Measurements from ENCODE around the gene TMEM179B.
"Not testable (repeated sequence)": the region's sequence is repeated elsewhere in the genome, so short reads cannot be mapped to it uniquely, and the experiment has no call there.

Gene TMEM179B, protein sequence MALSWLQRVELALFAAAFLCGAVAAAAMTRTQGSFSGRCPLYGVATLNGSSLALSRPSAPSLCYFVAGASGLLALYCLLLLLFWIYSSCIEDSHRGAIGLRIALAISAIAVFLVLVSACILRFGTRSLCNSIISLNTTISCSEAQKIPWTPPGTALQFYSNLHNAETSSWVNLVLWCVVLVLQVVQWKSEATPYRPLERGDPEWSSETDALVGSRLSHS
- 17.7 to 22.2 (median 20.2) reads per million in 3 experiments for total RNA-seq

DNA sequence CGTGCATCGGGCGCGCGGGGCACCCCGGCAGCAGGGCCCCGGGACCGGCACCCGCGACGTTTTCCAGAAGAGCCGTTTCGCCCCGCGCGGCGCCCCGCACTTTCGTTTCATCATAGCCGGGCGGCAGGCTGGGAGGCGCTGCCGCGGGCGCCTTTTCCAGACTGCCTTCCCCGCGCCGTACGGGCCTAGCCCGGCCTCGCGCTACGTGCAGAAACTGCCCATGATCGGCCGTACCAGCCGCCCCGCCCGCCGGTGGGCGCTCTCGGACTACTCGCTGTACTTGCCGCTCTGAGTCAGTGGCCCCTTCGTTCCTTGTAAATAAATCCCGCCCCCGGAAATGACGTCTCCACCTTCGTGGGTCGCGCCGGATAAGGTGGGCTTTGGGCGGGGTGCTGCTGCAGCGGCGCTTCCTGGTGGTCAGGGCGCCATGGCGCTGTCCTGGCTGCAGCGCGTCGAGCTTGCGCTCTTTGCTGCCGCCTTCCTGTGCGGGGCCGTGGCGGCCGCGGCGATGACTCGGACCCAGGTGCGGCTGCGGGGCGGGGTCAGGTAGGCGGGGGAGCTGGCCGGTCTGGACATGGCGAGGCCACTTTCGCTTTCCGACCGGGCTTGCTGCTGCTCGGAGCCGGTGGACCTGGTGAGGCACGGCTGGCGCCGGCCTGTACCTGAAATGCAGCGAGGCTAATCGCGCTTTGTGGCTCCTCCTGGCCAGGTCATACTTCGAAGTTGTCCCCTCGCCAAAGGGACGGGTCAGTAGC lies at the start of gene TMEM179B:
Gene TMEM179B, plus strand, starts transcription at position 398 of the 755 bp plus-strand sequence. Its CDS starts 30 bp downstream, at position 428.
- peak; percentile 95 for DNase-seq

DNA sequence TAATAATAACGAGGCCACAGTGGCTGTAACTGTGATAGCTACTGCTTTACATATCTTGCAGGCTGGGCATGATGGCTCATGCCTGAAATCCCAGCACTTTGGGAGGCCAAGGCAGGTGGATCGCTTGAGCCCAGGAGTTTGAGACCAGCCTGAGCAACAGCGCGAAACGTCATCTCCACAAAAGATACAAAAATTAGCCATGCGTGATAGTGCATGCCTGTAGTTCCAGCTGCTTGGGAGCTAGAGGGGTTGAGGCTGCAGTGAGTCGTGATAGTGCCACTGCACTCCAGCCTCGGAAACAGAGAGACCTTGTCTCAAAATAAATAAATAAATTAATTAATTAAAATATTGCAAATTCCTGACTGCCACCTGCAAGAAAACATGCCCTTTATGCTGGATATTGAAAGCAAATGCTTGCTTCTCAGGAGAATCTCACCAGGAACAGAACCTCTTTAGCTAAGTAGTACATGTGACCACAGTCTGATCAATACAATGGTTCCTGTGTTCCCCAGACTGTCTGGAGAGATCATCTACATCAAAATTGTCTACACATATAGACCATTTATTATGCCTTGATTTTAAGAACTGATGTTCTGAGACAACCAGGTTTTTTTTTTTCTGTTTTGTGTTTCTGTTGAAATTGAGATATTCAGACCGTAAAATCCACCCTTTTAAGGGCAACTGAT lies 39.6 kb upstream of the TMEM179B start:
- DNase-seq: no peak

DNA sequence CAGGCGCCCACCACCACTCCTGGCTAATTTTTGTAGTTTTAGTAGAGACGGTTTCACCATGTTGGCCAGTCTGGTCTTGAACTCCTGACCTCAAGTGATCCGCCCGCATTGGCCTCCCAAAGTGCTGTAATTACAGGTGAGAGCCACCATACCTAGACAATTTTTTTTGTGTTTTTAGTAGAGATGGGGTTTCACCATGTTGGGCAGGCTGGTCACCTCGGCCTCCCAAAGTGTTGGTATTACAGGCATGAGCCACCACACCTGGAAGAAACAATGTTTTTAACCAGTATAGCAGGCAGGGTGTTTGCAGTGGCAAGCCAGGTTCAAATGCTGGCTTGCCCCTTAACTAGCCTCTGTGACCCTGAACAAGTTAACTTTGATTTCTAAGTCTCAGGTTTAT lies 37.3 kb upstream of the TMEM179B start:
- DNase-seq: not testable (repeated sequence)

DNA sequence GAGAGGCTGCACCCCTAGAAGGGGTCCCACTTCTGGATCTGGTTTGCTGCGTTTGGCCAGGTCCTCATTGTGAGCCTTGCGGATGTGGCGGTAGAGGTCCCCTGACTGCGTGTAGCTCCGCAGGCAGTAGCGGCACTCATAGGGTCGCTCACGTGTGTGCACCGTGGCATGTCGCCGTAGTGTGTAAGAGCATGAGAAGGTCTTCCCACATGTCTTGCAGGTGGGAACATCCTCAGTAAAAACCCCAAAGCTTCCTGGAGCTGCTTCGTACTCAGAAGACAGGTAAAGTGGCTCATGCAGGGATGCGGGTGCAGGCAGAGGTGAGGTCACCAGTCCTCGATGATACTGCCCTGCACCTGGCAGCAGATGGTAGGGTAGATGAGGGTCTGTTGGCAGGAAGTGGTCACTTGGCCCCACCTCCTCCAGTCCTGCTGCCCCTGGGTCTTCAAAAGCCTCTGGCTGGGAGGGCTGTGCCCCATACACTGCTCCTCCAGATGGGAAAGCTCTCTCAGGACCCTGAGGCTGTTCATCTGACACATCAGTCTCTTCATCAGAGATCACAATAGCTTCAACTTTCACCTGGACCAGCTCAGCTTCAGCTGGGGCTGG lies 34.9 kb upstream of the TMEM179B start:
- no peak for DNase-seq

DNA sequence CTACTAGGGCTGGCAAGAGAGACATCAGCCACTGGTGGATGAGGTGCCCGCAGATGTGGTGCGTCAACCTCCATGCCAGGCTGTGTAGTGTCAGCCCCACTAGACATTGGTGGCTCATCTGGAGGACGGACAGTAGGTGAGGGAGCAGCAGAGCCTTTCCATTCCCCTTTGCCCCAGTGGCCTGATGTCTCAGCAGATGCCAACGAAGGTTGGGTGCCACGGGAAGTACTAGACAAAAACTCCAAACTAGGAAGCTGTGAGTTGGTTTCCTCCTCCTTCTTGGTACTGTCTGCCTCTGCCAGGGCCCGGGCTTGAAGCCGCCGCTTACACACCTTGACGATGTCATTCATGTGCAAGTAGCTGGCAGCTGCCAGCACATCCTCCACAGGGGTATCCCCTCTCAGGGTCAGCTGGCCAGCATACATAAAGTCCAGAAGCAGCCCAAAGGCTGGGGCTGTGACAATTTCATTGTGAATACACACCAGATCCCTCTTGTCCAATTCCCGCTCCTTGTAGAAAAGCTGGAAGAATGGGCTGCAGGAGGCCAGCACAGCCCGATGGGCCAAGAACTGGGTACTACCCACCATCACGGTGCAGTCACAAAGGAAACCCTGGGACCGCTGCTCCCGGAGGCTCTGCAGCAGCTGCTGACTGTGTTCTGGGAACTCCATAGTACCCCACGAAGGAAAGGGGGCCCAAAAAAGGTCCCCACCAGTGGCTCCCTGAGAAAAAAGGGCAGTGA lies 34.0 kb upstream of the TMEM179B start:
- no peak for DNase-seq

DNA sequence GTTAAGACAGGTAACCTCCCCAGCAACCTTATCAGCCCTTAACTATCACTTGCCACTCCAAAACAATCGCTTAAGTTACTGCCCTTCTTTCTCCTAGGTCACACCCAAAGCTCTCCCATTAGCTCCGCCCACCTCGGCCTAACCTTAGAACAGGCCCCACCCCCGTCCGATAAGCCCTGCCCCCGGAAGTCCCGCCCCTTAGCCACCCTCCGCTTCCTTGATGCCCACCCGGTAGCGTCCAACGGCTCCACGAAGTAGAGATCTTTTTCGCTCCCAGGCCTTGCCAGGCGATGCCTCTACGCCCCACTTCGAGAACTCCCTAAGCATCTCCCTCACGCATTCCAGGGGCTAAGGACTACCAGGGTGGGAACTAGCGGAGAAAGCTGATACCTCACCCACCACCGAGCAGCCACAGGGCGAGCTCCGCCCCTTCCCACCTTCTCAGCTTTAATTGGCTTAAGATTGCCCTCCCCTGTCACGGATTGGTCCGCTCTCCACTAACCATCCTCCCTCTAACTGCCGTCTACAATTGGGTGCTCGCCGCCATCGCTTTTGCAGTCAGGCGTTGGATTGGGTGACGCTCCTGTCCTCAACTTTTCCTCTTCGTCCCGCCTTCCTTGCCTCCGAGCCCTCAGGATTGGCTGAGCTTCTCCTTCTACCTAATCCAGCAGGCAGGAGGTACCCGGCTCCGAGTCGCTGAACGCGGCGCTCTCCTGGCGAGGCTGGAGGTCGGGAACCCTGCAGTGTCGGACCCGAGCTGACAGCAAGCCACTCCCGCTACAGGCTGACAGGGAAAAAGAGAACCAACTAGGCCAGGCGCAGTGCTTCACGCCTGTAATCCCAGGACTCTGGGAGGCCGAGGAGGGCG lies 33.2 kb upstream of the TMEM179B start, which contains the start of gene ZBTB3:
Gene ZBTB3, minus strand, starts transcription at position 425 of the 868 bp plus-strand sequence. CDS start 496 bp downstream, outside the sequence.
- DNase-seq: peak; percentile 99

DNA sequence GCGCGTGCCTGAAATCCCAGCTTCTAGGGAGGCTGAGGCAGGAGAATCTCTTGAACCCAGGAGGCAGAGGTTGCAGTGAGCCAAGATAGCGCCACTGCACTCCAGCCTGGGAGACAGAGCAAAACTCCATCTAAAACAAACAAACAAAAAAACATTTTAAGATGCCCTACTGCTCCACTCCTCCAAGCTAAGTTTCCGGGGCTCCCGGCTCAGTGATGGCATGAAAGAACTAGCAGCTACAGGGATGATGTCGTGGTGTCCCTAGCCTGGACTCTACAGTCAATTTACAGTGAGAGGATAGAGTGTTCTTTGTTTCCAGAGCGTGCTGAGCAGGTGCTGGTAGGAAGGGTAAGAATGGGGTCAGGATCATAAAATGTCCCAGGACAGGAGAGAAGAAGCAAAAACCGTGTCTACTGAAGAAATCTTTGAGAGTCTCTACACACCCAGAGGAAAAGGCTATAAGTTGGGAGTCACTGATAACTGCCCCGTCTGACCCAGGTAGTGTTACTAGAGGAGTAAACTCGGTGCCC lies 32.1 kb upstream of the TMEM179B start:
- DNase-seq: no peak

DNA sequence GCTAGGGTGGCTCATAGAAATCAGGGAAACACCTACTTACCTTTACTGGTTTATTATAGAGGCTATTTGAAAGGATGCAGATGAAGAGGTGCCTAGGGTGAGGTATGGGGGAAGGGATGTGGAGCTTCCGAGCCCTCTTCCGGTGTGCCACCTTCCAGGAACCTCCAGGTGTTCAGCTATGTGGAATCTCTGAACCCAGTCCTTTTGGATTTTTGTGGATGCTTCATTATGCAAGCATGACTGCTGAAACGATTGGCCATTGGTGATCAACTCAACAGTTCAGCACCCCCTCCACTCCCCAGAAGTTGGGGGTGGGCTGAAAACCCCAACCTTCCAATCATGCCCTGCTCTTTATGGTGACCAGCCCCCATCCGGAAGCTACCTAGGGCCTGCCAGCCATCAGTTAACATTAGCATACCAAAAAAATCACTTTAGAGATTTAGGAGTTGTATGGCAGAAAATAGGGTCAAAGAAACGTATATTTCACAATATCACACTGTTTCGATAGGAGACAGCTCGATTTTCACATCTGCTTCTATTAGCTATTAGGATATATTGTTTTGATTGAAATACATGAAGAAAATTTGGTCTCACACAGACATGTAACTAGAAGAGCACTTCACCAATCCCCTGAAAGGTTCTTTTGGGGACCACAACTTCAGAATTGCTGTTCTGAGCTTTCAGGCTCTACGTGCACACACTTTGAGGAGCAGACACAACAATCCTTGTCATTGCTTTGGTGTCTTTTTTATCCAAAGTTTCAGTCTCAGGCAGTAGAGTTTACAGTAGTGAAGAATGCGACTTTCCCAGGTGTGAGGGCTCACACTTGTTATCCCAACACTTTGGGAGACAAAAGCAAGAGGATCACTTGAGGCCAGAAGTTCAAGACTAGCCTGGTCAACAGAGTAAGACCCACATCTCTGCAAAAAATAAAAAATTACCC lies 29.1 kb upstream of the TMEM179B start:
- no peak for DNase-seq

DNA sequence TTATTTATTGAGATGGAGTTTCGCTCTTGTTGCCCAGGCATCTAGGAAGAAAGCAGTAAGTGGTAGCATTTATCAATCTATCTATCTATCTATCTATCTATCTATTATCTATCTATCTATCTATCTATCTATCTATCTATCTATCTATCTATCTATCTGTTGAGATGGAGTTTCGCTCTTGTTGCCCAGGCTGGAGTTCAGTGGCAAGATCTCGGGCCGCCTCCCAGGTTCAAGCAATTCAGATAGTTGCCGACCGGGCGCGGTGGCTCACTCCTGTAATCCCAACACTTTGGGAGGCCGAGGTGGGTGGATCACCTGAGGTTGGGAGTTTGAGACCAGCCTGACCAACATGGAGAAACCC lies 26.4 kb upstream of the TMEM179B start:
- DNase-seq: not testable (repeated sequence)

DNA sequence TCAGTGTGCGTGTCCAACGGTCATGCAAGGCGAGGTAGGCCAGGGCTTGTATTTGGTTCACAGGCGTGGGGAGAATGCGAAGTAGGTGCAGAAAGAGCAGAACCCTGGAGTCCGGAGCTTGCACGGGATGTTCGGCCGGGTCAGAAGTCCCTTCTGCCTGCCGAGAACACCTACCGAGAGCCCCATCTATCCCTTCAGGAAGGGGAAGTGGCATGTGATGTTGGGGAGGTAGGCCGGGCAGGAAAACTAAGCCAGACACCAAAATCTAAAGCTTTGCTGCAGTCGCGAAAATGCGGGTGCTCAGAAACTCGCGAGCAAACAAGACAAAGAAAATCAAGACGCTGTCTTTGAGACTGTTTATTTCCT lies 16.4 kb upstream of the TMEM179B start:
- no peak for DNase-seq

DNA sequence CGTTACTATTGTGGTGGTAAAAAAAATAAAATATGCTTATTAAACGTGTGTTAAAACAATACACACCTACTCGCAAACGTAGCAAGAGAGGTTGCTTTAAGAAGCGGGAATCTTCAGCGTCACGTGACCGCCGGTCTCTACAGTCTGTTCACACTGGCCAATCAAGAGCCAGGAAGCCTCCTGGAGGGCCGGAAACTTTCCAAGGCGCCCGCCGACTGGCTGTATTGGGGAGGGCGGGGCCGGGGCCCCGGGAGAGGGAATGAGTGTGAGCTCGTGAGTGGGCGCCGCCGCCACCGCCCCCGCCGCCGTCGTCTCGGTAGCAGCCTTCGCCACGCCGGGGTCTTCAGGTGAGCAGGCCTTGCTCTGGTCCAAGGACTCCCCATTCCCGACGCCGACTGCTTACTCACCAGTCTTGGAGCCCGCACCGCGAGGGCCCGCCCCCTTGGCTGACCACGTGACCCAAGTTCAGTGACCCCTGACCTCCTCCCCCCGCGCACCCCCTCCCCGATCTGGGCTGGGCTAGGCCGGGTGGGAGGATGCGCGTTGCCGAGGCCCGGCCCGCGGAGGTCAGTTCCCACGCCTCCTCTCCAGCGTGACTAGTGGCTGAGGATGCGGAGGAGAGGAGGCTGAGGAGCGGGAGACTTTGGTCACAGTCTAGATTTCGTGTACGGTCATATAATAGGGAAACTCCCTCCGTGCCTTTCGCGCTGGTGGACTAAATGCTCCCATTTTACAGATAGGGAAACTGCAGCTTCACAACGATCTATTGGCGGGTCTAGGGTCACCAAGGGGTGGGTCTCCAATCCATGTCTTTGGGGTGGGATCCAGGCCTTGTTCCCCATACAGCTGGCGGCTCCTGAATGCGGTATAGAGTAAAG lies 15.8 kb upstream of the TMEM179B start, which contains the start of gene TAF6L:
Gene TAF6L, plus strand, starts transcription at position 253 of the 878 bp plus-strand sequence. CDS start 4,388 bp downstream, outside the sequence.
- DNase-seq: peak; percentile 84

DNA sequence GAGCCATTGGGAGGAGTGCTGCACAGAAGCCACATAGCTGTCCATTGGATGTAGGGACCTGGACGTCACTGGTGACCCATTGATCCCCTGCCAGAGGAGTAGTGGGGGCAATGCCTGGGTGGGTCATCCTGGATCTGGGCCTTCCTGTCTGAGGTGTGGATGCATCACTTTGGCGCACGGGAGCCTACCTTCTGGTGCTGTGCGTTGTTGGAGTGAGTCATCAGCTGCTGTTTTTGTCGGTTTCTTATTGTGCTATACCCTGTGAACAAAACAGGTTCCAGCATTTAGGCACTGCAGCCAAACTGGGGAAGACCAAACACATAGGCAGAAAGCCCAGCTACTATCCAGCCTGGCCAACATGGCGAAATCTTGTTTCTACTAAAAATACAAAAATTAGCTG lies 12.8 kb upstream of the TMEM179B start:
- DNase-seq: no peak

DNA sequence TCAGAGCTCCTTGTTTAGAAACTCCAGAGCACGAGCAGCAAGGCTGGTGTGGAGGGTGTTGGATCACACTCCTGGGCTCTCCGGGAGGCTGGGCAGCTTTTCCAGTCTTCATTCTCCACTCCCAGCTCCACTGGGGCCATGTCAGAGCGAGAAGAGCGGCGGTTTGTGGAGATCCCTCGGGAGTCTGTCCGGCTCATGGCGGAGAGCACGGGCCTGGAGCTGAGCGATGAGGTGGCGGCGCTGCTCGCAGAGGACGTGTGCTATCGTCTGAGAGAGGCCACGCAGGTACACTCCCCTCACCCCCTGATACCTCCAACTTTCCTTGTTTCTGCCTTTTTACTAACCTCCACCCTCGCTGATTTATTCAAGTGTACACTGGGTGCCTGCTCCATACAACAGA lies 11.6 kb upstream of the TMEM179B start:
- no peak for DNase-seq

DNA sequence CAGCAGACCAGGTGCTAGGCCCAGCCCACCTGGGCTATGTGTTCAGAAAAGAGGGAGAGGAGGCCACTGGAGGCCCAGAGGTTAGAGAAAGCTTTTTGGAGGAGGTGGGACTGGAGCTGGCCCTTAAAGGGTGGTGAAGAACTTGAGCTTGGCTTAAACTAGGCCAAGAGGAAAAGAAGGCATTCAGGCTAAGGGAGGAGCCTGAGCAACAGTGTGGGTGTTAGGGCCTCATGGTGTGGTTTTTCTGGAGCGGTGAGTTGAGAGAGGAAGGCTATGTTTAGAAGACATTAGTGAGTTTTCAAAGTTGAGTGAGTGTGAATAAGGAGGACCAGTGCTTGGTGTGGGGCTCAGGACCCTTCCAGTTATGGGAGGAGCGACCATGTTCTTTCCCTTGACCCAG lies 9.8 kb upstream of the TMEM179B start:
- no peak for DNase-seq

DNA sequence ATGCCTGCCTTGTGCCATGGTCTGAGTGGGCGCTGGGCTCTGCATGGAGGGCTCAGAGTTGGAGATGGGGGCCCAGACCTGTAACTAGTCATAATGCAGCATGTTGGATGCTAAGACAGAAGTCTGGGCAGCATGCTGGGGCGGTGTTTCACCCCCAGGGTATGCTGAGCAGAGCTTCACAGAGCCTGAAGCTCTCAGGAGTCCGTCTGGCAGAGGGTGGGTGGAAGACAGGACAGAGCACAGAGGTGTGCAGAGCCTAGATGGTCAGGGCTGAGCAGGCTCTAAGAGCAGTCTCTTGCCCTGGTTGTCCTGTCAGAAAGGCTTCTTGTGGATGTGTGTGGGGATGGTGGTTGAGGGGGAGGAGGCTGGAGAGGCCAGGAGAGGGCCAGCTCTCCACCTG lies 8.8 kb upstream of the TMEM179B start:
- DNase-seq: no peak

DNA sequence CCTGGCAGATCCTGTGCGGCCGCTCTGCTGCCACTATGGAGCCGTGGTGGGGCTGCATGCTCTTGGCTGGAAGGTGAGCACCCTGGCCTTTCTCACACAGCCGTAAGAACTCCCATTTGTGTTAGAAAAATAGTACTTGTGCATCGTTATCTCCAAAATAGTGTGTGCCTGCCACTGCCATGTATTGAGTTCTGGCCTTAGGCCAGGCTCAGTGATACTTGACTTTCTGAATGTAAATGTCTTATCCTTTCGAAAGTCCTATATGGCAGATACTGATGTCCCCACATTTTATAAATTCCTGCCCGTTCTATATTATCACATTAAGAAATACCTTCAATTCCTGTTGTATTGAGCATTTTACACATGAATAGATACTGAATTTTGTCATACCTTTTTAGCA lies 4.4 kb upstream of the TMEM179B start:
- no peak for DNase-seq

DNA sequence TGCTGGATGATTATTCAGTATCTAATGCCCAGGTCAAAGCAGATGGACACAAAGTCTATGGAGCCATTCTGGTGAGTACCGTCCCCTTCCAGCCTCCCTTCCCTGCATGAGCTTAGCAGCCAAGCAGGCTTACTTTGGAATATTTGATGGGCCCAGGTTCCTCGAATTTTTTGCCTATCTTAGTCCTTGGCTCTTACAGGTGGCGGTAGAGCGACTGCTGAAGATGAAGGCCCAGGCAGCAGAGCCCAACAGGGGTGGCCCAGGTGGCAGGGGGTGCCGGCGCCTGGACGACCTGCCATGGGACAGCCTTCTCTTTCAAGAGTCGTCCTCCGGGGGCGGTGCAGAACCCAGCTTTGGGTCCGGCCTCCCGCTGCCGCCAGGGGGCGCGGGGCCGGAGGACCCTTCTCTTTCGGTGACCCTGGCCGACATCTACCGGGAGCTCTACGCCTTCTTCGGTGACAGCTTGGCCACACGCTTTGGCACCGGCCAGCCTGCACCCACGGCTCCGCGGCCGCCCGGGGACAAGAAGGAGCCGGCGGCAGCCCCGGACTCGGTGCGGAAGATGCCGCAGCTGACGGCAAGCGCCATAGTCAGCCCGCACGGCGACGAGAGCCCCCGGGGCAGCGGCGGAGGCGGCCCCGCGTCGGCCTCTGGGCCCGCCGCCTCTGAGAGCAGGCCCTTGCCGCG lies 741 bp upstream of the TMEM179B start:
- DNase-seq: peak; percentile 83

DNA sequence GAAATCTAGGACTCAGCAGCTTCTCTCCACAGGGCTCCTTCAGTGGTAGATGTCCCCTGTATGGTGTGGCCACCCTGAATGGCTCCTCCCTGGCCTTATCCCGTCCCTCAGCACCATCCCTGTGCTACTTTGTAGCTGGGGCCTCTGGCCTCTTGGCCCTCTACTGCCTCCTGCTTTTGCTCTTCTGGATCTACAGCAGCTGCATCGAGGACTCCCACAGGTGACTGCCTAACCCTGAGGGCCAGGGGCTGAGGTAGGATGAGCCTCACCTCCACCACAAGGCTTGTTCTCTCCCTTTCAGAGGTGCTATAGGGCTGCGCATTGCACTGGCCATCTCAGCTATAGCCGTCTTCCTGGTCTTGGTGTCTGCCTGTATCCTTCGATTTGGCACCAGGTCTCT lies 1.8 kb downstream of the TMEM179B start:
- no peak for DNase-seq
